M059J (cell line): ENCODE measurements around the gene IFIT1B. TPM values are rescaled to one million over a fixed set of nuclear protein-coding genes. Genes with fewer than 3 reads are reported as not detected.
"Not testable (repeated sequence)": the region's sequence is repeated elsewhere in the genome, so short reads cannot be mapped to it uniquely, and the experiment has no call there.

Source experiments
- DNase-seq: peaks from one replicate; pipeline ENCODE4 v3.0.0-alpha.2; 2012; ENCODE audit warnings: low read depth
- total RNA-seq: library from RNA; depleted of rRNA; stranded (reverse); fragments of >200 nt; shearing (Covaris generic); gene quantifications from 2 replicates; pipeline ENCODE4 v1.2.3, GENCODE V29; 2014; rRNA removed

The IFIT1B gene, protein sequence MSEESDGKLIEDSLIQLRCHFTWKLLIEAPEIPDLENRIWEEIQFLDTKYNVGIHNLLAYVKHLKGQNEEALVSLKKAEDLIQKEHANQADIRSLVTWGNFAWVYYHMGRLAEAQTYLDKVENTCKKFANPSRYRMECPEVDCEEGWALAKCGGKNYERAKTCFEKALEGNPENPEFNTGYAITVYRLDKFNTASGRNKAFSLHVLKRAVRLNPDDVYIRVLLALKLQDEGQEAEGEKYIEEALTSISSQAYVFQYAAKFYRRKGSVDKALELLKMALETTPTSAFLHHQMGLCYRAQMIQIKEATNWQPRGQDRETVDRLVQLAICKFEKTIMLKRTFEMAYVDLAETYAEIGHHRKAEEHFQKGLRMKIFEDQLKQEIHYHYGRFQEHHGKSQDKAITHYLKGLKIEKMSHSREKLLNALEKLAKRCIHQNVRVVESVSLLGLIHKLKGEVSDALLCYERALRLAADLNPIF
- total RNA-seq, result 0.37 and 0.76 TPM in 2 replicates

DNA sequence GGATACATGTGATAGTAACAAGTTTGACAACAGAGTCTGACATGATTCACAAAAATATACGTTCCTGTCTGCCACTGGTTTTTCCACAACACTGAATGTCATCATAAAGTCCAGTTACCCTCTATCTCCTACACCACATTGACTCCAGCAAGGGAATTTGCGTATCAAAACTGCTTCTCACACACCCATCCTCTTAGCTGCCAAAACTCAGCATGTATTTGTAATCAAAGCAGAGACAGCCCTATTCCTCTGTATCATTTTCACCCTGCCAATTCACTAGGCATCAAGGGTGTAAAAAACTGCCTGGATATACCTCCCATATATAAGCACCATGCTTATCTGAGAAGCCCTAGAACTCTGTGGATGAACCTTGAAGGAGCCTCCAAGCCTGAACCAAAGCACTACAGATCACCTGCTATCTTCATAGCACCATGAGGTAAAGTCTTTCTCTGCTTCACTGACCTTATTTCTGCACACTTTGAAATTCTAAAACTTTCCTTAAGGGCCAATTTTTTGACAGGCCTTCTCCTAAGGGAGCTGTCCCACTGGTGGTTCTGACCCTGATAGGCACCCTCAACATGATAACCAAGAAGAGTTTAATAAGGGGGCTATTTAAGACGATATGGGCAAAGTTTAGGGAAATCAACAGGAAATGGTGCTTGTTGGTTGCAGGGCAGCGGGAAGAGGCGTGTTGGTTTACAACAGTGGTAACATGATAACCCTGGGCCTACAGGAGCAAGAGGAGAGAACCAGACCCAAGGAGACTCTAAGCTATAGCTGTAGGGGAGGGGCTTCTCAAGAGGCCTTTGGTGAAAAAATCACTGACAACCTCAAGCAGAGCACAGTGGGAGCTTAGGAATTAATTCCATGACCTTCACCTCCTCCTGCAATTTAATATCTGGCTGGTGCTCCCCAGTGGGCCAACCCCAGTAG is at the start of gene IFIT1B:
IFIT1B (plus strand) TSS at position 352 of the 933 bp plus-strand sequence; CDS start at position 432, 80 bp downstream.
- DNase-seq, result no peak

DNA sequence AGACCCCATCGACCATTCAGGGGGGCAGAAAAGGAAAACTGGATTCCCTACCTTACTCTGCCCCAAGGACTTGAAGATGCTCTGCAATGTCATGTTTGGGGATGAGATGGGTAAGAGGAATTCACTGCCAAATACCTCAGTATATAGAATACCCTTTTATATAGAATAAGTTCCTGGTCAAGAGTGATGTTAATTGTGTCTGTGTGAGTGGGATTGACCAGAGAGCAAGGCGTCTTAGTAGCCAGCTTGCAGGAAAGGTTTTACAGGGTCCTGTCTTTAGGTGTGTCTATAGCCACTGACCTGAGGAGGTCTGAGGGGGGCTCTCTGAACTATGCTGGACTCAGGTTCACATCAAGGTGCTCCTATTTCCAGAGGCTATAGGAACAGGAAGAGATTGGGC is 48.7 kb upstream of the IFIT1B start:
- DNase-seq, result no peak

DNA sequence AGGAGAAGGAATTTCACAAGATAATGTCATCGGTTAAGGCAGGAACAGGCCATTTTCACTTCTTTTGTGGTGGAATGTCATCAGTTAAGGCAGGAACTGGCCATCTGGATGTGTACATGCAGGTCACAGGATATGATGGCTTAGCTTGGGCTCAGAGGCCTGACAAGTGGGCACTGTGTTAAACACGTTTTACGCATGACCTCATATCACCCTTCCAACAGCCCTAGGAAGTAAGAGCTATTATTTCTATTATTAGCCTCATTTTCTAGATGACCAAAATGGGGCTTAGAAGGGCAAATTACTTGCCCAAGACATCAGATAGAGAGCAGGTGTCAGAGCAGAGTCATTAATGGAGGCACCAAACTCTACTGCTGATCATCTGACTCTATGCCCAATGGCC is 47.8 kb upstream of the IFIT1B start:
- peak; percentile 64 for DNase-seq

DNA sequence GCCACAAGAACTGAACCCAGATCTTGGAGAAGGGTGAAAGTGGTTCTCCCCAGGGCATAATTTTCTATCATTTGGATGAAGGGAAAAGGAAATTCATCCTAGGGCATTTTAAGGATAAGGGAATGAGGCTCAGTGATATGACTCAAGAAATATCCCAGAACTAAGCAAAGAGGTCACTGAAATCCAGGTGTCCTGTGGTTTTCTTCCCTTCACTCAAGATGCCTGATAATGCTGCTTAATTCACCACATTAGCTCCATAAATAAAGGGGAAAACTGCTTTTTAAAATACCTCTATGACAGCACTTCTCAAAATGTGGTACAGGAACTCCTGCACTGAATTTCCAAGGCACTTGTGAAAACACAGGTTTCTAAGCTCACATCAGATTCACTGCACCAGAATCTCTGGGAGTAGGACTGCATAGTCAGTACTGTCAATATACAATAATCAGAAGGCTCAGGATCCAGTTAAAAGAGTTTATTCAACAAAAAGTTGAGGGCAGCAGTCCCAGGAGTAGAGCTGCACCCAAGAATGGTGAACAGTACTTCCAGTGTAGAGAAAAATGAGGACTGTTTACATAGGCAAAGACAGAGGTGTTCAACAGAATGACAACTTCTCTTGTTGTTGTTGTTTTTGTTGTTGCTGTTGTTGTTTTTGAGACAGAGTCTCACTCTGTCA is 47.2 kb upstream of the IFIT1B start:
- DNase-seq, result peak; percentile 61

DNA sequence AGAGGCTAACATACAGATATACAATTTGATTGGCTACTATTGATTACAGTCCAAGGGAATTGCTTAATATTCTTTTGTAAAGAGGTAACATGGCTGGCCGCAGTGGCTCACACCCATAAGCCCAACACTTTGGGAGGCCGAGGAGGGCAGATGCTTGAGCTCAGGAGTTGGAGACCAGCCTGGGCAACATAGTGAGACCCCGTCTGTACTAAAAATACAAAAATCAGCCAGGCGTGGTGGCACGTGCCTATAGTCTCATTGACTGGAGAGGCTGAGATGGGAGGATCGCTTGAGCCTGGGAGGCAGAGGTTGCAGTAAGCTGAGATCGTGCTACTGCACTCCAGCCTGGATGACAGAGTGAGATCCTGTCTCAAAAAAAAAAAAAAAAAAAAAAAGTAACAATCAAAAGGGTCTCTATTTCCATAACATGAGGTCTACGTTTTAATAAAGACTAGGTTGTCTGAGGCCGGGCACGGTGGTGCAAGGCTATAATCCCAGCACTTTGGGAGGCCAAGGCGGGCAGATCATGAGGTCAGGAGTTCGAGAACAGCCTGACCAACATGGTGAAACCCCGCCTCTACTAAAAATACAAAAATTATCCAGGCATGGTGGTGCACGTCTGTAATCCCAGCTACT is 46.3 kb upstream of the IFIT1B start:
- not testable (repeated sequence) for DNase-seq

DNA sequence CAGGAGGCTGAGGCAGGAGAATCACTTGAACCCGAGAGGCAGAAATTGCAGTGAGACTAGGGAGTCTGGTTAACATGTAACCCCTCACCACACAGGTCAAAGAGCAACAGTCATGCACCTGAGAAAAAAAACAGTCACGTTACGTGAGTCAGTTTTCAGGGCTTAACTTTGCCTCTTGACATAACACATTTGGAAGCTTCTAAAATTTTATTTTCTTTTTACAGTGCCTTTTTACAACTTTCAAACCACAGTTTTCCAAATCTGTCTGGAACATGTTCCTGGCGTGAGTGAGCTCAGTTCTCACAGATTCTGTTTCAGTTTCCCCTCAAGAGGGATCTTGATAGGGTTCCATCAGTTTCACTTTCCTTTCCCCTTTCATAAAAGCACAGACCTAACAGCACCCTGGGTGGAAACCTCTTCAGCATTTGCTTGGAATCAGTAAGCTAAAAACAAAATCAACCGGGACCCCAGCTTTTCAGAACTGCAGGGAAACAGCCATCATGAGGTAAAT is 45.7 kb upstream of the IFIT1B start:
- peak; percentile 85 for DNase-seq

DNA sequence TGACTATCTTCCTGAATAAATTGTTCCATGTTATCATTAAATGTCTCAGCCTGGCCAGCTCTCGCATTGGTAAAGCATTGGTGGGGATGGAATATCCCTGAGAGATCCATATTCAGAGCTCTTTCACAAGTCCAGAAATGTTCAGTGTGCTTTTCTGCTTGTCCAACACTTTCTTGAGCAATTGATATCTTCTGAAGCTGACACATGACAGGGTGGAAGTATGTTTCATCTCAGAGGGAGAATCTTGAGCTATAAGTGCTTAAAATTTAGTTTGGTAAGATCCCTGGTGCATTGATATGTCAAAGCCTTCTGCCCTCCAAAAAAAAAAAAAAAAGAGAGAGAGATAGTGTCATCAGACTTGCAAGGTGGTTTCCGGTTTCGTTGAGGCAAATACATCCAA is 42.6 kb upstream of the IFIT1B start:
- DNase-seq, result no peak

DNA sequence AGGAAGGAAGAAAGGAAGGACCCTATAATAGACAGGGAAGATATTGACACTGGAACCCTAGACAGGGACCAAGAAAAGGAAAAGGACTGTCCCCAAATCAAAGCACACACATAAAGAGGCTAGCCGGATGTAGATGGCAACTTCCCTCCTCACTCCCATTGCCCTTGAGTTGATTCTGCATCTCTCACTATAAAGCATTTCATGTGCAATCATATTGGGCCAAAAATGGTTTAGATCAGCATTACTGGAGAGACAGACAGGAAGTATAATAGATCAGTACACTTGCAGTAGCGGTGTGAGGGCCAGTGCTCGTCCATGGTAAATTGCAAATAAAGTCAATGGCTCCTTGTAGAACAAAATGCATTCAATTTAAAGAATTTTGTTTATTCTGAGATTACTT is 41.6 kb upstream of the IFIT1B start:
- no peak for DNase-seq

DNA sequence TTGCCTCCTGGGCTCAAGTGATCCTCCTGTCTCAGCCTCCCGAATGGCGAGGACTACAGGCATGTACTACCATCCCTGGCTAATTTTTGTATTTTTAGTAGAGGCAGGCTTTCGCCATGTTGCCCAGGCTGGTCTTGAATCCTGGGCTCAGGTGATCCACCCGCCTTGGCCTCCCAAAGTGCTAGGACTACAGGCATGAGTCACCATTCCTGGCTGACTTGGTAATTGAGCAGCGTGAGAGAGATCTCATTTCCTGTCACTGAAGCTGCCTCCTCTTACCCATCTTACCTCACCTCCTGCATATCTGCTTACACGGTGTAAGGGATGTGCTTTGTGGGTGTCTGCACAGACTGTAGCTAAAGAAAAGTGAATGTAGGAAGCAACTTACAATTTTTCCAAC is 40.4 kb upstream of the IFIT1B start:
- peak; percentile 88 for DNase-seq

DNA sequence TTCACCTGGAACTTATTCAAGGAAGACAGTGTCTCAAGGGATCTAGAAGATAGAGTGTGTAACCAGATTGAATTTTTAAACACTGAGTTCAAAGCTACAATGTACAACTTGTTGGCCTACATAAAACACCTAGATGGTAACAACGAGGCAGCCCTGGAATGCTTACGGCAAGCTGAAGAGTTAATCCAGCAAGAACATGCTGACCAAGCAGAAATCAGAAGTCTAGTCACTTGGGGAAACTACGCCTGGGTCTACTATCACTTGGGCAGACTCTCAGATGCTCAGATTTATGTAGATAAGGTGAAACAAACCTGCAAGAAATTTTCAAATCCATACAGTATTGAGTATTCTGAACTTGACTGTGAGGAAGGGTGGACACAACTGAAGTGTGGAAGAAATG is 39.1 kb upstream of the IFIT1B start:
- no peak for DNase-seq

DNA sequence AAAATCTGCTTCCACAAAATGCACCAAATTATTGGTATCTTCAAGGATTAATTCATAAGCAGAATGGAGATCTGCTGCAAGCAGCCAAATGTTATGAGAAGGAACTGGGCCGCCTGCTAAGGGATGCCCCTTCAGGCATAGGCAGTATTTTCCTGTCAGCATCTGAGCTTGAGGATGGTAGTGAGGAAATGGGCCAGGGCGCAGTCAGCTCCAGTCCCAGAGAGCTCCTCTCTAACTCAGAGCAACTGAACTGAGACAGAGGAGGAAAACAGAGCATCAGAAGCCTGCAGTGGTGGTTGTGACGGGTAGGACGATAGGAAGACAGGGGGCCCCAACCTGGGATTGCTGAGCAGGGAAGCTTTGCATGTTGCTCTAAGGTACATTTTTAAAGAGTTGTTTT is 38.0 kb upstream of the IFIT1B start:
- no peak for DNase-seq

DNA sequence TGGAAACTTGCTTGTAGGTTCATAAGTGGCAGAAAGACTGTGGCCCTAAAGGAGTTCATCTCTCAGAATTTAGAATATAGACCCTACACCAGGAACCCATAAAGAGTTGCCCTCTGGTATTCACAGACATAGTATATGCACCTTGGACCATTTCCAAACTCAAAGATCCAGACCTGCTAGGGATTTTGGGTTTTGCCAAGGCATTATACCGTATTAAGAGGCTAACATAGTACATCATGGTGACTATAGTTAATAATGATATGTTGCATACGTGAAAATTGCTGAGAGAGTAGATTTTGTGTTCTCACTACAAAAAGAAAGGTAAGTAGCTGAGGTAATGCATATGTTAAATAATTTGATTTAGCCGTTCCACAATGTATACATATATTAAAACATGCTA is 36.2 kb upstream of the IFIT1B start:
- DNase-seq, result no peak

DNA sequence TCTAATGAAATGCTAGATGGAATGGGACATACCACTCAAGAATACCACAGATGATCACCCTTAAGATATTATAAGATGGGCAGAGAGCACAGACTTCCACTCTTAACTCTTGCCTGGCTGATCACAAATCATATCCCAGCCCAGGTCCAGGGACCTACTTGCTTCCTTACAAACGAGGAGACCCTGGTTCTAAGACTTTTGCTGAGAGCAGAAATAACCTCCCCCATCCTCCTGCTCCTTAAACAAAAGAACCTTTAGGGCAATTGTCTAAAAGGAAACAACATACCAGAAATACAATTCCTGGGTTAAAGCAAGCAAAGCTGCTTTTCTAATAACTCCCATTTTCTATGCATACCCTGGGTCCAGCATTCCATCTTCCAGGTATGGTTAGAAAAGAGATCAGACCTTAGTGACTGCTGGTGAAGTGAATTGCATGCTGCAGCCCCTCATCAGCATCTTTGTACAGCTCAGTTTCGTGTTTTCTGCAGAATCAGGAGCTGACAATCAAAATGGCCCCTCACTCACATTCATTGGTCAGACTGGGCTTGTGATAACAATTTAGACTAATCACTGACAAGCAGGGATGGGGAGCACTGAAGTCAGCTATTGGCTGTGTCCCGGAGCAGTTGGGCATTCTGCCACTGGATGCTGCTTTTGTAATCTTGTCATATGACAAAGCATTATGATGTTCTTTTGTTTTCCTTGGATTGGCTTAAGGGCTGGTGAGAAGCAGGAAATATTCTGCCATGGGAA is 35.5 kb upstream of the IFIT1B start:
- DNase-seq, result peak; percentile 88

DNA sequence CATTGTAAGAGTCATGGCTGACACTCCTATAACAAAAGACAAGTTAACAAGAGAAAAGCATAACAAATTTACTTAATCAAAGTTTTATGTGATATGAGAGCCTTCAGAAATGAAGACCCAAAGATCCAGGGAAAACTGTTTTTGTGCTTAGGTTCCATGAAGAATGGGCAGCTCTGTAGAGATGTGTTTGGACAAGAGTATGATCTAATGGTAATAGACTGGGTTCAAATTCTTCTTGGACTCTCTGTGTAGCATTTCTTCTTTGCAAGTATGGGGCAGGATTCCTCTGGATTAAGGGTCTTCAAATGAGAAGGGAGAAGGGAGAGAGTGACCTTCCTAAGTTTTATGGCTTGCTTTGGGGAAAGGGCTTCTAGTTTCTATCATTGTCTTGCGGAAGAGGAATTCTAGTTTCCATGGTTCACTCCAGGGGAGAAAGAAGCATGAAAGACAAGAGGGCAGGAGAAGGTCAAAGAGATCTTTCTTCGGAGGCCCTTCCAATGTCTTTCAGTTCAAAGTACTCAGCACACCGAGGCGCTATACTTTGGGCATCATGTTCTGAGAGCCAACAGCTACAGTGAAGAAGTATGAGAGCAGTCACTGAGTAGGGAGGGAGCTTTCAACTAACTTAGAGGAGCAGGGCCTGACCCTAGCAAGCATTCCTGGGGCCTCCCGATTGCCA is 34.6 kb upstream of the IFIT1B start:
- no peak for DNase-seq

DNA sequence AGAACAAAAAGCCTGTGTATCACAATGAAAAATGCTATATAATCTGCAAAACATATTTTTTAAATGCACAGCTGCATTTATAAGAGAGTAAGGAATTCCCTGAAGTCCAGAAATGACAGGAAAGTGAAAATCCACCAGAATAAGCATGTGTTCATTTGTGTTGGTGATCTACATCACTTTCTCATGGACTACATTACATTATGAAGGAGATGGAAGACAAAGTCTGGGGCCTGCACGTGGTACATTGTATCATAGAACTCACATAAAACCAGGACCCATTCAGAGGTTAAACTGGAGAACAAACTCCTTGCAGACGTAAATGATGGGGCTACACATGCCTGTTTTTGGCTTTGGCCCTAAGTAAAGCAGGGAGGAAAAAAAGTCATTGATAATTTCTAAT is 33.7 kb upstream of the IFIT1B start:
- no peak for DNase-seq

DNA sequence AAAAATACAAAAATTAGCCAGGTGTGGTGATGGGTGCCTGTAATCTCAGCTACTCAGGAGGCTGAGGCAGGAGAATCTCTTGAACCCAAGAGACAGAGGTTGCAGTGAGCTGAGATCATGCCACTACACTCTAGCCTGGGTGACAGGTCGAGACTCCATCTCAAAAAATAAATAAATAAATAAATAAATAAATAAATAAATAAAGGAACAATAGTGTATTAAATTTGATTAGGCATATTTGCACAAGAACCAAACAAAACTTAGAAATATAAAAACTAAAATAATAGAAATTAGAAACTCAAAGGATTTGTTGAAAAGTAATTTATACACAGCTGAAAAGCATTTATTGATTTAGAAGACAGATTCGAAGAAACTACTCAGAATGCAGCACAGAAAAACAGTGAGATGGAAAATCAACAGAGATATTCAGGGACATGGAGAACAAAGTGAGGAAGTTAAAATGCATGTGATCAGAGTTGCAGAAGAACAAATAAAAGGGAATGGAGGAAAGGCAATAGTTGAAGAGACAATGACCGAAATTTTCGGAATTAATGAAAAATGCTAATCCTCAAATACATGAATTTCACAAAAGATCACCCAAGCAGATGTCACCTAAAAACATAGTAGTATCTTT is 32.4 kb upstream of the IFIT1B start:
- no peak for DNase-seq

DNA sequence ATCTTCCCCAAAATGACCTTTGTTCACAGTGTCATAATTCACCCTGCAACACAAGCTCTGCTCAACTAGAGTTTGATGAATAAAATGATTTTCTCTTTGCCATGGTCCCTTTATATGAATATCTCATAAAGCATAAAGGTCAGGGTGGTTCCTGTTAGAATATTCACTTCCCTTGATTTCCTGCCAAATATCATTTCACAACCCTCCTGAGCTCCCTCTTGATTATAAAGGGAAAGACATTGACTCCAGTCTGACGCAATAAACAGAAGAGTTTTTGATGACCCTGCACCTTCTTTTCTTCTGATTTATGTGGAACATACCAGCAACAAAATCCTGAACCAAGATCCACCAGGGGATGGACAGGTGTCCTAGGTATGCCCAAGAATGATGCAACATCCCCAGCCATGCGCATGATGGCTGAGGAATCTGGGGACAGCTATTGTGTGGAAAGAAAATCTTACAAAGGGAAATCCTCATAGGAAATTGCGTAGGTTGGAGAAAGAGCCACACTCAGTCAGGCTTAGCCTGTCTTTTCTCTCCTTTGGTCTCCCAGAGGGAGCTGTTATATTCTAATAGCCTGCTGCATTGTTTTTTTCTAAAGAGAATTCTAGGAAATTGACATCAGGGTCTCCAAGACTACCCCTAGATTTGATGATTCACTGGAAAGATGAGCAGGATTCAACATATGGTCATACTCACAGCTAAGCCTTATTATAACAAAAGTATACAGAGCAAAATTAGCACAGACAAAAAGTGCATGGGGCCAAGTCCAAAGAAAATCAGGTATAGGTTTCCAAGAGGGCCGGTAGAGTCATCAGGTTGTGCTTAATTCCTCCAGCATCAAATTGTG is 31.2 kb upstream of the IFIT1B start:
- DNase-seq, result no peak

DNA sequence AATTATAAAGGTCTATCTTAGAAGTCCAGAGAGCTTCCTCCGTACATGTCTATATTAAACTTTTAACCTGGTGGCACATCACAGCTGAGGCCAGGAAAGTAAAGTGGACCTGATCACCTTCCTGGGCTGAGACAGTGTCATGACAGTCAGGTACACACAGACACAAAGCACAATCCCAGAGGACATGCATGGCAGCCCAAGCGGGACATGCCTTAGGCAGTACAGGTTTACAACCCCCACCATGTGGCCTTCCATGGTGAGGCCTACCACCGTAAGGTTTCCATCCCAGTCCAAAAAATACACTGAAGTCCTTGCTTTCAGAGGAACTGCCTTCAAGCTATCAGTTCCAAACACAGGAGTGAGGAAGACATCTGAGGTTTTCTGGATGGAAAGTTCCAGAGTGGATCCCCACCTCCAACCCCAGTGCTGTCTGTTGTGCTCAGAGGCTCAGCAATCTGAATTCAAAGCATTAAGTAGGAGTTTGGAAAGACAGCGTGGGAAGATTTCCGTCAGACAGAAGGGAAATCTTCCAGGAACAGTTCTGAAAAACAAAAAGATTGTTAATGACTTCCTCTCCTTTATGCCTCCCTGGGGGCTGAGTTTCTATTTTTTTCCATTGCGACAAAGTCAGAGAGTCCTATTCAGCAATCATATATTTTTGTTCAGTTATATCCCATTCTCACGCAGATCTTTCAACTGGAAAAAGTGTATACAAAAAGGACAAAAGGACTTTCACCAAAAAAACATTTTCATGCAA is 30.0 kb upstream of the IFIT1B start:
- DNase-seq, result no peak
